SK-N-MC (cell line): ENCODE results near the gene KIF26A.
"Not testable (repeated sequence)": the region's sequence is repeated elsewhere in the genome, so short reads cannot be mapped to it uniquely, and the experiment has no call there.

Source experiments
- DNase-seq: peaks from one replicate; pipeline ENCODE4 v3.0.0-alpha.2; 2011; ENCODE audit warnings: low read depth, low spot score
- H3K27ac ChIP-seq: fragments of 200-600 bp; sonication (generic); 2 replicates; pipeline ENCODE4 v1.5.1; 2016; ENCODE audit warnings: mixed run types
- H3K36me3 ChIP-seq: fragments of 200-600 bp; sonication (generic); 2 replicates; pipeline ENCODE4 v1.6.1; 2017; ENCODE audit warnings: antibody characterized with exemption, low read length, mixed read lengths; ENCODE audit not compliant: insufficient read depth
- H3K4me3 ChIP-seq: fragments of 200-600 bp; sonication (generic); 2 replicates; pipeline ENCODE4 v1.5.1; 2016
- H3K9ac ChIP-seq: fragments of 200-600 bp; sonication (generic); 2 replicates; pipeline ENCODE4 v1.8.0; 2017; ENCODE audit warnings: mixed run types, mixed read lengths; ENCODE audit not compliant: insufficient read length
- H3K9me3 ChIP-seq: fragments of 200-600 bp; sonication (generic); 2 replicates; pipeline ENCODE4 v1.6.1; 2017; ENCODE audit warnings: low read depth, mild to moderate bottlenecking, antibody characterized with exemption, low read length, moderate library complexity, mixed read lengths
- EZH2 ChIP-seq: fragments of 200-600 bp; sonication (generic); IDR thresholded peaks from one replicate; pipeline ENCODE4 v1.6.1; 2017; ENCODE audit warnings: antibody characterized with exemption
- FOXP2 ChIP-seq: optimal IDR thresholded peaks from 2 replicates; pipeline ENCODE3; 2011; ENCODE audit warnings: mild to moderate bottlenecking, moderate library complexity; ENCODE audit not compliant: insufficient read depth; ENCODE audit errors: extremely low read length, control extremely low read depth
- POLR2AphosphoS5 ChIP-seq: IDR thresholded peaks from 2 replicates; pipeline ENCODE4 v1.6.1; 2012; ENCODE audit warnings: mild to moderate bottlenecking, low read depth, low read length, borderline replicate concordance

KIF26A gene

GRCh38 chr14:104224506-104225277, 86.3 kb downstream of the KIF26A start:
- H3K4me3 ChIP-seq = peak overlapping the region; percentile 71
- no peaks in the 10 kb centered on the region for H3K9me3 ChIP-seq
- H3K27ac ChIP-seq = peak overlapping the region; percentile 90; the same call in 1 of the 2 replicates
- TF ChIP-seq FOXP2 = no peak
- no peak for TF ChIP-seq POLR2AphosphoS5
- TF ChIP-seq EZH2 = no peak
- DNase-seq = no peak
- no peak overlapping the region for H3K9ac ChIP-seq
- no peaks in the 10 kb centered on the region for H3K36me3 ChIP-seq

DNA sequence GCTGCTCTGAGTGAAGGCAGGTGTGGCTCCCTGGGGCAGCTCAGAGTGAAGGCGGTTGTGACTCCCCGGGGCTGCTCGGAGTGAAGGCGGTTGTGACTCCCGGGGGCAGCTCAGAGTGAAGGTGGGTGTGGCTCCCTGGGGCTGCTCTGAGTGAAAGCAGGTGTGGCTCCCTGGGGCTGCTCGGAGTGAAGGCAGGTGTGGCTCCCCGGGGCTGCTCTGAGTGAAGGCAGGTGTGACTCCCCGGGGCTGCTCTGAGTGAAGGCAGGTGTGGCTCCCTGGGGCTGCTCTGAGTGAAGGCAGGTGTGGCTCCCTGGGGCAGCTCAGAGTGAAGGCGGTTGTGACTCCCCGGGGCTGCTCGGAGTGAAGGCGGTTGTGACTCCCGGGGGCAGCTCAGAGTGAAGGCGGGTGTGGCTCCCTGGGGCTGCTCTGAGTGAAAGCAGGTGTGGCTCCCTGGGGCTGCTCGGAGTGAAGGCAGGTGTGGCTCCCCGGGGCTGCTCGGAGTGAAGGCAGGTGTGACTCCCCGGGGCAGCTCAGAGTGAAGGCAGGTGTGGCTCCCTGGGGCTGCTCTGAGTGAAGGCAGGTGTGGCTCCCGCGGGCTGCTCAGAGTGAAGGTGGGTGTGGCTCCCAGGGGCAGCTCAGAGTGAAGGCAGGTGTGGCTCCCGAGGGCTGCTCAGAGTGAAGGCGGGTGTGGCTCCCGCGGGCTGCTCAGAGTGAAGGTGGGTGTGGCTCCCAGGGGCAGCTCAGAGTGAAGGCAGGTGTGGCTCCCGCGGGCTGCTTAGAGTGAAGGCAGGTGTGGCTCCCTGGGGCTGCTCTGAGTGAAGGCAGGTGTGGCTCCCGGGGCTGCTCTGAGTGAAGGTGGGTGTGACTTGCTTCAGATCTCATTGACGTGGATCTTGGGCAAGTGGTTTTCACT, 87.1 kb downstream of the KIF26A start:
- not testable (repeated sequence) for H3K36me3 ChIP-seq, H3K27ac ChIP-seq, H3K4me3 ChIP-seq, DNase-seq, H3K9ac ChIP-seq, H3K9me3 ChIP-seq

GRCh38 chr14:104226421-104227383, 88.3 kb downstream of the KIF26A start:
- no peaks in the 10 kb centered on the region for H3K36me3 ChIP-seq
- 0 out of 2 replicates have a peak overlapping the region, but pooled peaks have one; percentile 39 for H3K27ac ChIP-seq
- DNase-seq = no peak
- H3K9ac ChIP-seq = no peak overlapping the region
- no peaks in the 10 kb centered on the region for H3K9me3 ChIP-seq
- TF ChIP-seq EZH2 = no peak
- TF ChIP-seq FOXP2 = no peak
- no peak for TF ChIP-seq POLR2AphosphoS5
- H3K4me3 ChIP-seq = no peak overlapping the region

GRCh38 chr14:104227806-104228205, 89.4 kb downstream of the KIF26A start:
- no peak for DNase-seq
- Histone ChIP-seq H3K9me3 (no peaks in the 10 kb centered on the region), H3K27ac (no peak overlapping the region), H3K4me3 (no peak overlapping the region), H3K36me3 (no peaks in the 10 kb centered on the region), H3K9ac (no peak overlapping the region)
- TF ChIP-seq FOXP2 = no peak
- TF ChIP-seq POLR2AphosphoS5 = no peak
- no peak for TF ChIP-seq EZH2

- H3K4me3 ChIP-seq = no peak overlapping the region
- no peak for TF ChIP-seq FOXP2
- no peak for TF ChIP-seq POLR2AphosphoS5
- TF ChIP-seq EZH2 = no peak
- no peak for DNase-seq
- no peaks in the 10 kb centered on the region for H3K36me3 ChIP-seq
- no peak overlapping the region for H3K9ac ChIP-seq
- H3K27ac ChIP-seq = no peak overlapping the region
- H3K9me3 ChIP-seq = no peaks in the 10 kb centered on the region
These were observed 89.8 kb downstream of the KIF26A start for GRCh38 chr14:104228221-104228620.

DNA sequence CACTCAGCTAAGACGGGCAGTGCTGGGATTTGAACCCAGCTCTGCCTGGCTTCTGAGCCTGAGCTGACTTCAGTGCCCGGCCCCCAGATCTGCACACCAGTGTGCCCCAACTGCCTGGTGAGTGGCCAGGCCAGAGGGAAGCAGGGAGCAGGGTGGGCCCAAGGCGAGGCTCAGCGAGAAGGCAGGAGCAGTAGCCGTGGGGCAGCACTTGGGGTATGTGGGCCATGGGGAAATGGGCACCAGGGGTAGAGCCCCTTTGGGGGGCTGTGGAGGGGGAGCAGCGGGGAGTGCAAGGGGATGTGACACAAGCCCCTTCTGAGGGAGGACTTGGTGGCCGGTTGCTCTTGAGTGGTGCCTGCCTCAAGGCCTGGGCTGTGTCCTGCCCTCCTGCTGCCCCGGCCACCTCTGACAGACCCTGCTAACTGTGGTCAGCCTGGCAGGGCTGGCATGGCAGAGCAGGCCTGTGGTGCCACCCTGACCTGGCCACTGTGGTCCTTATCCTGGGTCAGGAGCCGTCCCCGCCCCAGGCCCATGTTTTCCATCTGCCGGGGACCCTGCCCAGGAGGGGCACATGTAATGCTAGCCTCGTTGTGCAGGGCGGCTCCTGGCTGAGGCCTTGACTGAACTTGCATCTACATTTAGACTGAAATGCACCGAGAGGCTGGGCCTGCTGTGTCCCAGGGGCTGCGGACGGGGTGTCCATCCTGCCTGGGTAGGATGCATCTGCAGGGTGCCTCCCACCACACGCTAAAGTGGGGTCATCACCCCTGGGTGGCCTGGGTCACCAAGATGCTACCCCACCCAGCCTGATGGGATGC, 90.5 kb downstream of the KIF26A start:
- Histone ChIP-seq H3K9me3 (no peaks in the 10 kb centered on the region), H3K4me3 (no peak overlapping the region), H3K36me3 (no peaks in the 10 kb centered on the region), H3K27ac (no peak overlapping the region), H3K9ac (no peak overlapping the region)
- no peak for TF ChIP-seq POLR2AphosphoS5
- no peak for TF ChIP-seq FOXP2
- no peak for TF ChIP-seq EZH2
- DNase-seq = no peak

GRCh38 chr14:104229534-104230055, 91.2 kb downstream of the KIF26A start:
- H3K9ac ChIP-seq = no peak overlapping the region
- TF ChIP-seq FOXP2 (no peak), POLR2AphosphoS5 (no peak)
- H3K27ac ChIP-seq = no peak overlapping the region
- no peaks in the 10 kb centered on the region for H3K36me3 ChIP-seq
- no peak overlapping the region for H3K4me3 ChIP-seq
- no peak for DNase-seq
- no peaks in the 10 kb centered on the region for H3K9me3 ChIP-seq
